ENCODE data around the gene TMEM176B.

TMEM176B gene

GRCh38 chr7:150755473-150756099, 44.6 kb downstream of the TMEM176B start:
- in situ Hi-C loops (cut with MboI; ENCODE audit: low sequenced_read_pairs): loop anchor here (10.0 kb wide), 1 partner anchor 311 kb away; no protein-coding TSS in a partner anchor

- in situ Hi-C loops (cut with MboI; ENCODE audit: low sequenced_read_pairs): loop anchor here (10.0 kb wide), 1 partner anchor 310 kb away; no protein-coding TSS in a partner anchor
These were observed 45.2 kb downstream of the TMEM176B start for GRCh38 chr7:150754951-150755350.

GRCh38 chr7:150753826-150754603, 46.1 kb downstream of the TMEM176B start:
- in situ Hi-C loops (cut with MboI; ENCODE audit: low sequenced_read_pairs): loop anchor here (10.0 kb wide), 1 partner anchor 309 kb away; no protein-coding TSS in a partner anchor

GRCh38 chr7:150753239-150753638, 46.9 kb downstream of the TMEM176B start:
- in situ Hi-C loops (cut with MboI; ENCODE audit: low sequenced_read_pairs): loop anchor here (10.0 kb wide), 1 partner anchor 308 kb away; no protein-coding TSS in a partner anchor

- in situ Hi-C loops (cut with MboI; ENCODE audit: low sequenced_read_pairs): loop anchor here (10.0 kb wide), 1 partner anchor 307 kb away; no protein-coding TSS in a partner anchor
These were observed 48.5 kb downstream of the TMEM176B start for GRCh38 chr7:150751702-150752101.

- in situ Hi-C loops (cut with MboI; ENCODE audit: low sequenced_read_pairs): no loop called here
These were observed 51.8 kb downstream of the TMEM176B start for GRCh38 chr7:150748376-150748775.

- in situ Hi-C loops (cut with MboI; ENCODE audit: low sequenced_read_pairs): no loop called here
These were observed 53.2 kb downstream of the TMEM176B start for GRCh38 chr7:150746921-150747320.

- in situ Hi-C loops (cut with MboI; ENCODE audit: low sequenced_read_pairs): no loop called here
These were observed 54.3 kb downstream of the TMEM176B start for GRCh38 chr7:150745876-150746275.

- in situ Hi-C loops (cut with MboI; ENCODE audit: low sequenced_read_pairs): no loop called here
These were observed 55.1 kb downstream of the TMEM176B start for GRCh38 chr7:150745086-150745485.

GRCh38 chr7:150744041-150744656, 56.0 kb downstream of the TMEM176B start:
- in situ Hi-C loops (cut with MboI; ENCODE audit: low sequenced_read_pairs): no loop called here

- in situ Hi-C loops (cut with MboI; ENCODE audit: low sequenced_read_pairs): no loop called here
These were observed 57.7 kb downstream of the TMEM176B start for GRCh38 chr7:150742286-150742968.

Data from HL-60/S4 (cell line).